HEK293 (cell line): Measurements from ENCODE around the gene INSRR.

Experiments
- CTCF ChIA-PET: fragments of 350-600 bp; formaldehyde crosslinking; extraction: SDS; loops from one replicate; lab custom pipeline; 2021; ENCODE audit warnings: antibody characterized with exemption; lab: Yijun Ruan, JAX
- POLR2A ChIA-PET: fragments of 300-600 bp; formaldehyde crosslinking; extraction: SDS; loops from one replicate; lab custom pipeline; 2020; ENCODE audit warnings: antibody characterized with exemption, inconsistent platforms; lab: Yijun Ruan, JAX
- H3K27ac ChIP-seq: fragments of 200-500 bp; sonication (Bioruptor generic); 2 replicates; pipeline ENCODE4 v1.5.1; 2014; ENCODE audit warnings: low read depth, low read length, control low read depth, inconsistent platforms; ENCODE audit errors: extremely low read depth
- H3K36me3 ChIP-seq, 2 experiments: fragments of 200-500 bp in 1 of 2; sonication (Bioruptor generic) in 1 of 2; 1 replicate in 1 of 2; 2 replicates in 1 of 2; pipeline ENCODE4 v1.5.1; 2014 to 2017; ENCODE audit warnings: inconsistent platforms in 2 of 2, low read length in 2 of 2; ENCODE audit not compliant: control insufficient read depth in 2 of 2, insufficient read depth in 1 of 2
- H3K4me1 ChIP-seq: fragments of 200-500 bp; sonication (Bioruptor generic); 2 replicates; pipeline ENCODE4 v1.5.1; 2014; ENCODE audit warnings: mild to moderate bottlenecking, low read length, inconsistent platforms; ENCODE audit not compliant: control insufficient read depth, insufficient read depth
- H3K4me3 ChIP-seq: 2 replicates; pipeline ENCODE4 v1.5.1; 2011; ENCODE audit warnings: low read depth, mild to moderate bottlenecking, control low read depth, low read length, moderate library complexity
- H3K9me3 ChIP-seq: fragments of 200-500 bp; sonication (Bioruptor generic); 2 replicates; pipeline ENCODE4 v1.5.1; 2014; ENCODE audit warnings: low read depth, low read length, inconsistent platforms; ENCODE audit not compliant: control insufficient read depth, insufficient read depth
- AEBP2 ChIP-seq: fragments of 450-650 bp; formaldehyde crosslinking; IDR thresholded peaks from 2 replicates; pipeline ENCODE4 v1.5.1; 2016; ENCODE audit warnings: missing biosample characterization, missing genetic modification characterization, borderline replicate concordance
- CTCF ChIP-seq: fragments of 450-650 bp; formaldehyde crosslinking; IDR thresholded peaks from 2 replicates; pipeline ENCODE4 v1.5.1; 2016; ENCODE audit warnings: missing biosample characterization, missing genetic modification characterization
- EGR2 ChIP-seq: fragments of 450-650 bp; formaldehyde crosslinking; IDR thresholded peaks from 2 replicates; pipeline ENCODE4 v1.5.1; 2016; ENCODE audit warnings: low read depth, missing biosample characterization, missing genetic modification characterization
- GLIS1 ChIP-seq: fragments of 450-650 bp; formaldehyde crosslinking; IDR thresholded peaks from 2 replicates; pipeline ENCODE4 v1.5.1; 2016; ENCODE audit warnings: missing biosample characterization, missing genetic modification characterization
- GLIS2 ChIP-seq: fragments of 450-650 bp; formaldehyde crosslinking; IDR thresholded peaks from 2 replicates; pipeline ENCODE4 v1.5.1; 2016; ENCODE audit warnings: missing biosample characterization, missing genetic modification characterization
- KLF1 ChIP-seq: fragments of 450-650 bp; formaldehyde crosslinking; IDR thresholded peaks from 2 replicates; pipeline ENCODE4 v1.5.1; 2016; ENCODE audit warnings: missing biosample characterization, missing genetic modification characterization
- KLF16 ChIP-seq: fragments of 450-650 bp; formaldehyde crosslinking; IDR thresholded peaks from 2 replicates; pipeline ENCODE4 v1.5.1; 2017; ENCODE audit warnings: missing biosample characterization, missing genetic modification characterization
- KLF17 ChIP-seq: fragments of 450-650 bp; formaldehyde crosslinking; IDR thresholded peaks from 2 replicates; pipeline ENCODE4 v1.5.1; 2016; ENCODE audit warnings: missing biosample characterization, missing genetic modification characterization
- KLF8 ChIP-seq: fragments of 450-650 bp; formaldehyde crosslinking; IDR thresholded peaks from 2 replicates; pipeline ENCODE4 v1.5.1; 2016; ENCODE audit warnings: missing biosample characterization, missing genetic modification characterization
- PRDM1 ChIP-seq: fragments of 450-650 bp; formaldehyde crosslinking; IDR thresholded peaks from 2 replicates; pipeline ENCODE4; 2016; ENCODE audit warnings: missing biosample characterization, missing genetic modification characterization
- PRDM4 ChIP-seq: fragments of 450-650 bp; formaldehyde crosslinking; IDR thresholded peaks from 2 replicates; pipeline ENCODE4 v1.5.1; 2017; ENCODE audit warnings: missing biosample characterization, missing genetic modification characterization
- ZBTB1 ChIP-seq: fragments of 450-650 bp; formaldehyde crosslinking; IDR thresholded peaks from 2 replicates; pipeline ENCODE4 v1.5.1; 2016; ENCODE audit warnings: missing biosample characterization, missing genetic modification characterization
- ZBTB17 ChIP-seq: fragments of 450-650 bp; formaldehyde crosslinking; IDR thresholded peaks from 2 replicates; pipeline ENCODE4 v1.5.1; 2016; ENCODE audit warnings: missing biosample characterization, missing genetic modification characterization
- ZFHX2 ChIP-seq: fragments of 450-650 bp; formaldehyde crosslinking; conservative IDR thresholded peaks from 2 replicates; pipeline ENCODE4 v1.5.1; 2016; ENCODE audit warnings: missing biosample characterization, missing genetic modification characterization
- ZIC2 ChIP-seq: fragments of 450-650 bp; formaldehyde crosslinking; IDR thresholded peaks from 2 replicates; pipeline ENCODE4 v1.5.1; 2016; ENCODE audit warnings: missing biosample characterization, missing genetic modification characterization
- ZNF16 ChIP-seq: fragments of 450-650 bp; formaldehyde crosslinking; IDR thresholded peaks from 2 replicates; pipeline ENCODE4 v1.5.1; 2016; ENCODE audit warnings: low read depth, missing biosample characterization, missing genetic modification characterization
- ZNF223 ChIP-seq: fragments of 450-650 bp; formaldehyde crosslinking; IDR thresholded peaks from 2 replicates; pipeline ENCODE4 v1.5.1; 2016; ENCODE audit warnings: missing biosample characterization, missing genetic modification characterization
- ZNF239 ChIP-seq: fragments of 450-650 bp; formaldehyde crosslinking; IDR thresholded peaks from 2 replicates; pipeline ENCODE4 v1.5.1; 2016; ENCODE audit warnings: missing biosample characterization, missing genetic modification characterization
- ZNF248 ChIP-seq: fragments of 450-650 bp; formaldehyde crosslinking; IDR thresholded peaks from 2 replicates; pipeline ENCODE4 v1.5.1; 2017; ENCODE audit warnings: missing biosample characterization, missing genetic modification characterization
- ZNF266 ChIP-seq: fragments of 450-650 bp; formaldehyde crosslinking; IDR thresholded peaks from 2 replicates; pipeline ENCODE4 v1.5.1; 2016; ENCODE audit warnings: missing biosample characterization, missing genetic modification characterization, low read depth
- ZNF529 ChIP-seq: fragments of 450-650 bp; formaldehyde crosslinking; IDR thresholded peaks from 2 replicates; pipeline ENCODE4 v1.5.1; 2017; ENCODE audit warnings: missing genetic modification characterization, missing biosample characterization; ENCODE audit not compliant: insufficient replicate concordance
- ZNF548 ChIP-seq: fragments of 450-650 bp; formaldehyde crosslinking; IDR thresholded peaks from 2 replicates; pipeline ENCODE4 v1.5.1; 2016; ENCODE audit warnings: missing biosample characterization, missing genetic modification characterization
- ZNF549 ChIP-seq: fragments of 450-650 bp; IDR thresholded peaks from 2 replicates; pipeline ENCODE4 v1.5.1; 2018; ENCODE audit warnings: missing biosample characterization, missing genetic modification characterization, mild to moderate bottlenecking, inconsistent platforms, moderate library complexity
- ZNF624 ChIP-seq: fragments of 450-650 bp; formaldehyde crosslinking; IDR thresholded peaks from 2 replicates; pipeline ENCODE4 v1.5.1; 2017; ENCODE audit warnings: missing biosample characterization, missing genetic modification characterization
- ZNF76 ChIP-seq: fragments of 450-650 bp; formaldehyde crosslinking; IDR thresholded peaks from 2 replicates; pipeline ENCODE4; 2016; ENCODE audit warnings: low read depth, missing biosample characterization, missing genetic modification characterization, borderline replicate concordance
- ZNF785 ChIP-seq: fragments of 450-650 bp; formaldehyde crosslinking; IDR thresholded peaks from 2 replicates; pipeline ENCODE4 v1.5.1; 2016; ENCODE audit warnings: missing biosample characterization, missing genetic modification characterization

The INSRR gene

GRCh38 chr1:156895927-156896326, 37.0 kb upstream of the INSRR start:
- POLR2A ChIA-PET = no interaction called here
- Histone ChIP-seq H3K36me3 (no peaks in the 10 kb centered on the region), H3K4me1 (no peaks in the 10 kb centered on the region), H3K9me3 (no peaks in the 10 kb centered on the region), H3K4me3 (no peak overlapping the region), H3K27ac (no peak overlapping the region)
- TF ChIP-seq ZNF248 (no peak), GLIS1 (peak; percentile 87)
- CTCF ChIA-PET = interaction anchor here (0.6 to 0.9 kb wide), 3 partner anchors 41 to 765 kb away, joined by 3 to 4 read pairs (median 3); no protein-coding TSS in a partner anchor

GRCh38 chr1:156895455-156895812, 36.5 kb upstream of the INSRR start:
- ChIA-PET CTCF (interaction anchor here (0.6 to 1.5 kb wide), 6 partner anchors 15 to 764 kb away, joined by 3 to 9 read pairs (median 4); no protein-coding TSS in a partner anchor), POLR2A (no interaction called here)
- TF ChIP-seq PRDM1 (tag by site-specific recombination) (0 out of 2 replicates have a peak, but pooled peaks have one; percentile 27), KLF17 (no peak), ZBTB17 (tag by site-specific recombination) (peak; percentile 65)
- no peaks in the 10 kb centered on the region for H3K9me3 ChIP-seq
- no peaks in the 10 kb centered on the region for H3K36me3 ChIP-seq
- no peak overlapping the region for H3K4me3 ChIP-seq
- H3K27ac ChIP-seq = no peak overlapping the region
- H3K4me1 ChIP-seq = no peaks in the 10 kb centered on the region

GRCh38 chr1:156894711-156895454, 36.0 kb upstream of the INSRR start:
- Histone ChIP-seq H3K4me3 (no peak overlapping the region), H3K27ac (no peak overlapping the region), H3K4me1 (no peaks in the 10 kb centered on the region), H3K9me3 (no peaks in the 10 kb centered on the region), H3K36me3 (no peaks in the 10 kb centered on the region)
- CTCF ChIA-PET = interaction anchor here (0.7 to 10.2 kb wide), 10 partner anchors 16 to 289 kb away, joined by 3 to 136 read pairs (median 6); no protein-coding TSS in a partner anchor
- POLR2A ChIA-PET = interaction anchor here (0.6 to 1.2 kb wide), 2 partner anchors 73 to 168 kb away, joined by 3 to 6 read pairs; no protein-coding TSS in a partner anchor
- TF ChIP-seq ZIC2 (tag by site-specific recombination) (0 out of 2 replicates have a peak, but pooled peaks have one; percentile 25), ZNF548 (tag by site-specific recombination) (no peak), ZNF223 (no peak), EGR2 (tag by site-specific recombination) (peak; percentile 89), AEBP2 (tag by site-specific recombination) (no peak), ZNF76 (no peak), ZNF549 (tag by site-specific recombination) (no peak), KLF1 (tag by site-specific recombination) (peak; percentile 50; the same call in 1 of the 2 replicates), GLIS2 (tag by site-specific recombination) (no peak), ZNF16 (tag by site-specific recombination) (no peak), ZNF266 (tag by site-specific recombination) (no peak), ZNF785 (tag by site-specific recombination) (no peak), KLF8 (no peak), ZFHX2 (tag by site-specific recombination) (peak; percentile 87), ZBTB1 (tag by site-specific recombination) (no peak), CTCF (tag by site-specific recombination) (no peak), PRDM4 (tag by site-specific recombination) (no peak), ZNF239 (tag by site-specific recombination) (no peak), ZNF624 (tag by site-specific recombination) (no peak), ZNF529 (tag by site-specific recombination) (no peak), KLF16 (no peak)
